ENCODE data around the gene NTF3.
A peak's percentile ranks its signal among the peaks of the same experiment; 100 is the strongest.

The NTF3 gene

GRCh38 chr12:5432011-5432400 lies at the start of gene NTF3:
Gene NTF3, plus strand, starts transcription at chr12:5432108. Its CDS starts 217 bp downstream, at chr12:5432325.
- Histone ChIP-seq H3K9me3 (ENCODE audit: control insufficient read depth, low read length) (no peaks in the 10 kb centered on the region), H3K4me1 (ENCODE audit: control insufficient read depth, insufficient read depth, low read length) (peaks cover 14% of the 10 kb centered on the region), H3K27me3 (replicated peaks; ENCODE audit: control insufficient read depth, insufficient read depth, low read length) (peaks cover 63% of the 10 kb centered on the region), H3K9ac (ENCODE audit: low read length) (peak within 1 kb of the TSS; percentile 20), H3K36me3 (ENCODE audit: control insufficient read depth, insufficient read depth, low read length, severe bottlenecking) (no peaks in the 10 kb centered on the region), H3K4me3 (ENCODE audit: low read length) (peak within 1 kb of the TSS; percentile 74)
- peak; percentile 81 for DNase-seq (ENCODE audit: low read depth)

- DNase-seq (ENCODE audit: low read depth) = no peak
- Histone ChIP-seq H3K36me3 (ENCODE audit: control insufficient read depth, insufficient read depth, low read length, severe bottlenecking) (no peaks in the 10 kb centered on the region), H3K4me3 (ENCODE audit: low read length) (no peak overlapping the region), H3K27me3 (replicated peaks; ENCODE audit: control insufficient read depth, insufficient read depth, low read length) (no peaks in the 10 kb centered on the region), H3K9ac (ENCODE audit: low read length) (no peak overlapping the region), H3K4me1 (ENCODE audit: control insufficient read depth, insufficient read depth, low read length) (no peaks in the 10 kb centered on the region), H3K9me3 (ENCODE audit: control insufficient read depth, low read length) (no peaks in the 10 kb centered on the region)
Measured at GRCh38 chr12:5384015-5384414, 47.9 kb upstream of the NTF3 start.

GRCh38 chr12:5388581-5389535 lies 43.0 kb upstream of the NTF3 start:
- no peaks in the 10 kb centered on the region for H3K36me3 ChIP-seq (ENCODE audit: control insufficient read depth, insufficient read depth, low read length, severe bottlenecking)
- no peak for DNase-seq (ENCODE audit: low read depth)

GRCh38 chr12:5390174-5390799 lies 41.6 kb upstream of the NTF3 start:
- H3K9ac ChIP-seq (ENCODE audit: low read length) = no peak overlapping the region
- H3K9me3 ChIP-seq (ENCODE audit: control insufficient read depth, low read length) = no peaks in the 10 kb centered on the region
- no peak for DNase-seq (ENCODE audit: low read depth)
- H3K36me3 ChIP-seq (ENCODE audit: control insufficient read depth, insufficient read depth, low read length, severe bottlenecking) = no peaks in the 10 kb centered on the region
- no peaks in the 10 kb centered on the region for H3K27me3 ChIP-seq (replicated peaks; ENCODE audit: control insufficient read depth, insufficient read depth, low read length)
- no peak overlapping the region for H3K4me3 ChIP-seq (ENCODE audit: low read length)
- no peaks in the 10 kb centered on the region for H3K4me1 ChIP-seq (ENCODE audit: control insufficient read depth, insufficient read depth, low read length)

More at GRCh38 chr12:5388581-5389535, 43.0 kb upstream of the NTF3 start:
- Histone ChIP-seq H3K27me3 (replicated peaks; ENCODE audit: control insufficient read depth, insufficient read depth, low read length) (no peaks in the 10 kb centered on the region), H3K4me3 (ENCODE audit: low read length) (no peak overlapping the region), H3K9me3 (ENCODE audit: control insufficient read depth, low read length) (no peaks in the 10 kb centered on the region), H3K4me1 (ENCODE audit: control insufficient read depth, insufficient read depth, low read length) (no peaks in the 10 kb centered on the region), H3K9ac (ENCODE audit: low read length) (no peak overlapping the region)

DNA sequence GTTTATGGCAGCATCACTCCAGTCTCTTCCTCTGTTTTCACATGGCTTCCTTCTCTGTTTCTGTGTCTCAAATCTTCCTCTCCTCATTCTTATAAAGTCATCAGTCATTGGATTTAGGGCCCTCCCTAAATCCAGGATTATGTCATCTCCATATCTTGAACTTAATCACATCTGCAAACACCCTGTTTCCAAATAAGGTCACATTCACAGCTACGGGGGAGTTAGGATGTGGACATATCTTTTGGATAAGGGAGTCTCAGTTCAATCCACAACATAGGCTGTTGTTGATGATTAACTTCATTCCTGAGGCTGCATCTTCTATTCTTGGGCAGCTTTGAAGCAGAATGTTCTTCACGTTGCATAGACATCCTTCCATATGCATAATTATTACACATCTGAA lies 40.3 kb upstream of the NTF3 start:
- no peaks in the 10 kb centered on the region for H3K4me1 ChIP-seq (ENCODE audit: control insufficient read depth, insufficient read depth, low read length)
- peaks cover 6% of the 10 kb centered on the region for H3K27me3 ChIP-seq (replicated peaks; ENCODE audit: control insufficient read depth, insufficient read depth, low read length)
- H3K9ac ChIP-seq (ENCODE audit: low read length) = no peak overlapping the region
- H3K9me3 ChIP-seq (ENCODE audit: control insufficient read depth, low read length) = no peaks in the 10 kb centered on the region
- no peaks in the 10 kb centered on the region for H3K36me3 ChIP-seq (ENCODE audit: control insufficient read depth, insufficient read depth, low read length, severe bottlenecking)
- DNase-seq (ENCODE audit: low read depth) = no peak
- H3K4me3 ChIP-seq (ENCODE audit: low read length) = no peak overlapping the region

GRCh38 chr12:5392961-5393360 lies 38.9 kb upstream of the NTF3 start:
- Histone ChIP-seq H3K4me1 (ENCODE audit: control insufficient read depth, insufficient read depth, low read length) (no peaks in the 10 kb centered on the region), H3K36me3 (ENCODE audit: control insufficient read depth, insufficient read depth, low read length, severe bottlenecking) (no peaks in the 10 kb centered on the region), H3K27me3 (replicated peaks; ENCODE audit: control insufficient read depth, insufficient read depth, low read length) (peaks cover 6% of the 10 kb centered on the region), H3K4me3 (ENCODE audit: low read length) (no peak overlapping the region), H3K9me3 (ENCODE audit: control insufficient read depth, low read length) (no peaks in the 10 kb centered on the region), H3K9ac (ENCODE audit: low read length) (no peak overlapping the region)
- DNase-seq (ENCODE audit: low read depth) = no peak

- no peak for DNase-seq (ENCODE audit: low read depth)
Measured at GRCh38 chr12:5395443-5396271, 36.3 kb upstream of the NTF3 start.

GRCh38 chr12:5396541-5396940 lies 35.4 kb upstream of the NTF3 start:
- DNase-seq (ENCODE audit: low read depth) = no peak
- no peaks in the 10 kb centered on the region for H3K9me3 ChIP-seq (ENCODE audit: control insufficient read depth, low read length)
- no peak overlapping the region for H3K4me3 ChIP-seq (ENCODE audit: low read length)
- no peak overlapping the region for H3K9ac ChIP-seq (ENCODE audit: low read length)
- H3K27me3 ChIP-seq (replicated peaks; ENCODE audit: control insufficient read depth, insufficient read depth, low read length) = peaks cover 20% of the 10 kb centered on the region
- no peaks in the 10 kb centered on the region for H3K36me3 ChIP-seq (ENCODE audit: control insufficient read depth, insufficient read depth, low read length, severe bottlenecking)
- no peaks in the 10 kb centered on the region for H3K4me1 ChIP-seq (ENCODE audit: control insufficient read depth, insufficient read depth, low read length)

More at GRCh38 chr12:5395443-5396271, 36.3 kb upstream of the NTF3 start:
- no peaks in the 10 kb centered on the region for H3K36me3 ChIP-seq (ENCODE audit: control insufficient read depth, insufficient read depth, low read length, severe bottlenecking)
- H3K4me1 ChIP-seq (ENCODE audit: control insufficient read depth, insufficient read depth, low read length) = no peaks in the 10 kb centered on the region
- H3K9me3 ChIP-seq (ENCODE audit: control insufficient read depth, low read length) = no peaks in the 10 kb centered on the region
- H3K4me3 ChIP-seq (ENCODE audit: low read length) = no peak overlapping the region
- H3K27me3 ChIP-seq (replicated peaks; ENCODE audit: control insufficient read depth, insufficient read depth, low read length) = peaks cover 16% of the 10 kb centered on the region
- H3K9ac ChIP-seq (ENCODE audit: low read length) = no peak overlapping the region

DNA sequence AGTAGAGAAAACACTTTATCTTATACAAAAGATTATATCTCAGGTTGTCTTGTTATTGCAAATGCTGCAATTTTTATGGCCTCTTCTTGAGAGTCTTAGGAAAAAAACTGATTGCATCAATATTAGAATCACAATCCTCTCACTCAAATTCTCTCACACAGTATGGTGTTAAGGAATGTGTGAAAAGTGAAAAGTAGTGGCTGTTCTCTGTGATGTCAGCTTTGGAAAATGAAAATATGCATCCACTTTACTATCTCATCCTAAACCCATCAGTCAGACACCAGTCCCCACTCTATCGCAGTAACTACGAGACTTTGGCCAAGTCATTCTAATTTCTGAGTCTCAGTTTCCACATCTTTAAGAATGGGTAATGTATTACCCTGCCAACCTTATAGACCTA lies 32.6 kb upstream of the NTF3 start:
- Histone ChIP-seq H3K36me3 (ENCODE audit: control insufficient read depth, insufficient read depth, low read length, severe bottlenecking) (no peaks in the 10 kb centered on the region), H3K4me3 (ENCODE audit: low read length) (no peak overlapping the region), H3K9me3 (ENCODE audit: control insufficient read depth, low read length) (no peaks in the 10 kb centered on the region), H3K9ac (ENCODE audit: low read length) (no peak overlapping the region), H3K4me1 (ENCODE audit: control insufficient read depth, insufficient read depth, low read length) (no peaks in the 10 kb centered on the region), H3K27me3 (replicated peaks; ENCODE audit: control insufficient read depth, insufficient read depth, low read length) (peaks cover 30% of the 10 kb centered on the region)
- no peak for DNase-seq (ENCODE audit: low read depth)

- no peaks in the 10 kb centered on the region for H3K36me3 ChIP-seq (ENCODE audit: control insufficient read depth, insufficient read depth, low read length, severe bottlenecking)
- no peaks in the 10 kb centered on the region for H3K9me3 ChIP-seq (ENCODE audit: control insufficient read depth, low read length)
- DNase-seq (ENCODE audit: low read depth) = no peak
- no peak overlapping the region for H3K4me3 ChIP-seq (ENCODE audit: low read length)
- H3K4me1 ChIP-seq (ENCODE audit: control insufficient read depth, insufficient read depth, low read length) = no peaks in the 10 kb centered on the region
- H3K27me3 ChIP-seq (replicated peaks; ENCODE audit: control insufficient read depth, insufficient read depth, low read length) = peaks cover 32% of the 10 kb centered on the region
- no peak overlapping the region for H3K9ac ChIP-seq (ENCODE audit: low read length)
Measured at GRCh38 chr12:5402009-5402935, 29.6 kb upstream of the NTF3 start.
